ENCODE measurements around the gene SIRT2.
"Not testable (repeated sequence)": the region's sequence is repeated elsewhere in the genome, so short reads cannot be mapped to it uniquely, and the experiment has no call there.

Gene SIRT2

GRCh38 chr19:38869160-38869835 lies 30.1 kb downstream of the SIRT2 start:
- DNase-seq (ENCODE audit: low read depth in 2 of 2) = peak in 1 of 2 donors; percentile 22

- no peak for DNase-seq (ENCODE audit: low read depth in 2 of 2)
Observed at GRCh38 chr19:38868551-38868950, 30.9 kb downstream of the SIRT2 start.

GRCh38 chr19:38867171-38867780 lies 32.1 kb downstream of the SIRT2 start:
- no peak for DNase-seq (ENCODE audit: low read depth in 2 of 2)

GRCh38 chr19:38862321-38863059 lies 36.9 kb downstream of the SIRT2 start:
- DNase-seq (ENCODE audit: low read depth in 2 of 2) = no peak

GRCh38 chr19:38861368-38861767 lies 38.0 kb downstream of the SIRT2 start:
- DNase-seq (ENCODE audit: low read depth in 2 of 2) = no peak

DNA sequence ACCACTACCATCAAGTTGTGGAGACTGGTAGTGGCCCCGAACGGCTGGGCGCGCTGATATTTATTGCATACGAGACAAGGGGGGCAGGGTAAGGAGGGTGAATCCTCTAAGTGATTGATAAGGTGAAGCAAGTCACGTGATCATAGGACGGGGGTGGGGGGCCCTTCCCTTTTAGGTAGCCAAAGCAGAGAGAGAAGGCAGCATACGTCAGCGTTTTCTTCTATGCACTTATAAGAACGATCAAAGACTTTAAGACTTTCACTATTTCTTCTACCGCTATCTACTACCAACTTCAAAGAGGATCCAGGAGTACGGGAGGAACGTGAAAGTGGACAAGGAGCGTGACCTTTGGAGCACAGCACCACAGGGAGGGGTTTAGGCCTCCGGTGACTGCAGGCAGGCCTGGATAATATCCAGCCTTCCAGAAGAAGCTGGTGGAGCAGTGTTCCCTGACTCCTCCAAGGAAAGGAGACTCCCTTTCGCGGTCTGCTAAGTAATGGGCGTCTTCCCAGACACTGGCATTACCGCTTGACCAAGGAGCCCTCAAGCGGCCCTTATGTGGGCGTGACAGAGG lies 39.7 kb downstream of the SIRT2 start:
- DNase-seq (ENCODE audit: low read depth in 2 of 2) = not testable (repeated sequence)

- DNase-seq (ENCODE audit: low read depth in 2 of 2) = no peak
Observed at GRCh38 chr19:38856813-38857212, 42.6 kb downstream of the SIRT2 start.

DNA sequence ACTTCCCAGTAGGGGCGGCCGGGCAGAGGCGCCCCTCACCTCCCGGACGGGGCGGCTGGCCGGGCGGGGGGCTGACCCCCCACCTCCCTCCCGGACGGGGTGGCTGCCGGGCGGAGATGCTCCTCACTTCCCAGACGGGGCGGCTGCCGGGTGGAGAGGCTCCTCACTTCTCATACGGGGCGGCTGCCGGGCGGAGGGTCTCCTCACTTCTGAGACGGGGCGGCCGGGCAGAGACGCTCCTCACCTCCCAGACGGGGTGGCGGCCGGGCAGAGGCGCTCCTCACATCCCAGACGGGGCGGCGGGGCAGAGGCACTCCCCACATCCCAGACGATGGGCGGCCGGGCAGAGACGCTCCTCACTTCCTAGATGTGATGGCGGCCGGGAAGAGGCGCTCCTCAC lies 43.7 kb downstream of the SIRT2 start:
- not testable (repeated sequence) for DNase-seq (ENCODE audit: low read depth in 2 of 2)

DNA sequence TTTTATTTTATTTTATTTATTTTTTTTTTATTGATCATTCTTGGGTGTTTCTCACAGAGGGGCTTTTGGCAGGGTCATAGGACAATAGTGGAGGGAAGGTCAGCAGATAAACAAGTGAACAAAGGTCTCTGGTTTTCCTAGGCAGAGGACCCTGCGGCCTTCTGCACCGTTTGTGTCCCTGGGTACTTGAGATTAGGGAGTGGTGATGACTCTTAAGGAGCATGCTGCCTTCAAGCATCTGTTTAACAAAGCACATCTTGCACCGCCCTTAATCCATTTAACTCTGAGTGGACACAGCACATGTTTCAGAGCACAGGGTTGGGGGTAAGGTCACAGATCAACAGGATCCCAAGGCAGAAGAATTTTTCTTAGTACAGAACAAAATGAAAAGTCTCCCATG lies 44.5 kb downstream of the SIRT2 start:
- not testable (repeated sequence) for DNase-seq (ENCODE audit: low read depth in 2 of 2)

GRCh38 chr19:38853214-38853613 lies 46.2 kb downstream of the SIRT2 start:
- no peak for DNase-seq (ENCODE audit: low read depth in 2 of 2)

- DNase-seq (ENCODE audit: low read depth in 2 of 2) = peak; percentile 45 to 53
Observed at GRCh38 chr19:38852231-38853044, 47.0 kb downstream of the SIRT2 start.

- DNase-seq (ENCODE audit: low read depth in 2 of 2) = peak; percentile 87 to 90
Observed at GRCh38 chr19:38851622-38852230, 47.7 kb downstream of the SIRT2 start.

- DNase-seq (ENCODE audit: low read depth in 2 of 2) = no peak
Observed at GRCh38 chr19:38850976-38851621, 48.3 kb downstream of the SIRT2 start.

DNA sequence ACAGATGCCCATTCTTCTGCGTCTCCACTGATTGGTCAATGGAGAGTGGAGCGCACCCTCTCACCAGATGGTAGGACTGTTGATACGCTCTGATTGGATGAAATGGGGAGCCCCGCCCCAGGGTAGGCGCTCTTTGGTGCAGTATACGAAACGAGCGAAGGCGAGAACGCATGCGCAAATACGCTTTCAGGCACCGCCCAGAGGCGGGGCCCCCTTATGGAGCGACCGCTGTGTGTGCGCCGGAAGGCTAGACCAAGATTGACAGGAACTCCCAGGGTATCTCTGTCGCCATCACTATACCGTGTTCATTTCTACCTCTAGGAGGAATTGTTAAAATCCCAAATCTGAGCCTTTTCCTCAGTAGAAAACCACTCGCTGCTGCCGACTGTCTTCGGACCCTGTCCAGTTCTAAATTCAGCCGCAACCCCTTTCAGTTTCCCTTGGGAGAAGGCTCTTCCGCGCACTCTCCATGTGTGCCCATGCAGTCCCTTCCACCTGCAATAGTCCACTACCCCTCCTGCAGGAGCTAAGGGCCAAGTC lies 48.9 kb downstream of the SIRT2 start:
- DNase-seq (ENCODE audit: low read depth in 2 of 2) = peak in 1 of 2 donors; percentile 98

- peak; percentile 98 to 99 for DNase-seq (ENCODE audit: low read depth in 2 of 2)
Observed at GRCh38 chr19:38849860-38850435, 49.5 kb downstream of the SIRT2 start, which contains the start of gene HNRNPL. Gene HNRNPL, minus strand, starts transcription at chr19:38849986. Its CDS starts 20 bp downstream, at chr19:38849966.

GRCh38 chr19:38849147-38849859 lies 50.1 kb downstream of the SIRT2 start:
- DNase-seq (ENCODE audit: low read depth in 2 of 2) = peak; percentile 98 to 99

DNA sequence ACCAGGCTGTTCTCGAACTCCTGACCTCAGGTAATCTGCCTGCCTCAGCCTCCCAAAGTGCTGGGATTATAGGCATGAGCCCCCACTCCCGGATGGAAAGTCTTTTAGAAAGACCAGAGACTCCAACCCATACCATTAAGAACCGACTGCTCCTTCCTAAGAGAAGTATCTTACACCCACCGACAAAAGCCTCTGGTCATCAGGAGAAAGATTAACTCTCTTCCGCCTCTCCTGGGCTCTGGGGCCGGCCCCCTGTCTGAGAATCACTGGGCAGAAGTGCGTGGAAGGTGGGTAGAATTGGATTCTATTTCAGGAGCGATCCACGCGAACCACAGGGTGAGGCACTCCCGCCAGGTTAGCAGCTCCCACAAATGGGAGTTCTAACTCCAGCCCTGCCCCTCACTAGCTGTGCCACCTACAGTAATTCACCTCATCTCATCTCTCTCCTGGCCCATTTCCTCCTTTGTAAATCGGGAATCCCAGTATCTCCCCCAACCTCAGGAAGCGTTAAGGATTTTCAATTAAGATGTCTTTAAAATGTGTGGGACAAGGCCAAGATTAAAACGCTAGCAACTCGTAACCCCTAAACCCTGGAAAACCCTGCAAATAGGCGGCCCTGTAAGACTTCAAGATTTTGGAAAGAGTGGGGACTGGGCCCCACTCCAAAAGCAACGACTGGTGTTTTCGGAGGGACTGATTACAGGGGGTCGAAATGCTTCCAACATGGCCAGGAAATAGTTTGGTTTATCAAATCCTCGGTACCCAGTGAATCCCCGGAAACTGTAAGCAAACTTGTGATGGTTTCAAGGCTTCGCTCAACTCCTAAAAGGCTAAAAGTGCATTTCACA lies 50.9 kb downstream of the SIRT2 start:
- no peak for DNase-seq (ENCODE audit: low read depth in 2 of 2)

DNA sequence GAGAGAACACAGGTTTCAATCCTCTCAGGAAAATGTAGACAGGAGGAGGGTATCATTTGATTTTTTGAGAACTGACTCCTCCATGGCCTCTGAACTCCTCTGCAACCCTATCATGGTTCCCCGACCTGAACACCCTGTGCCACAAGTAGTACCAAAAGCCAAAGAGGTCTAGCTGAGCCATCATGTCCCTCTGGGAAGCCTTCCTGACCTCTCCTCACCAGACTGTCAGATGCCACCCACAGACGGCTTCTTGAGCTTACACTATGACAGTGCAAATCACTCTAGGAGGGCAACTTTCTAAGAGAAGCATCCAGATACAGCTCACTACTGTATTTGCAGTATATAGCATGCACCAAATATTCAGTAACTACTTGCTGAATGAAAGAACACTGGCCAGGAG lies 53.3 kb downstream of the SIRT2 start:
- no peak for DNase-seq (ENCODE audit: low read depth in 2 of 2)
